ENCODE results near the gene ADGRD1.

DNA sequence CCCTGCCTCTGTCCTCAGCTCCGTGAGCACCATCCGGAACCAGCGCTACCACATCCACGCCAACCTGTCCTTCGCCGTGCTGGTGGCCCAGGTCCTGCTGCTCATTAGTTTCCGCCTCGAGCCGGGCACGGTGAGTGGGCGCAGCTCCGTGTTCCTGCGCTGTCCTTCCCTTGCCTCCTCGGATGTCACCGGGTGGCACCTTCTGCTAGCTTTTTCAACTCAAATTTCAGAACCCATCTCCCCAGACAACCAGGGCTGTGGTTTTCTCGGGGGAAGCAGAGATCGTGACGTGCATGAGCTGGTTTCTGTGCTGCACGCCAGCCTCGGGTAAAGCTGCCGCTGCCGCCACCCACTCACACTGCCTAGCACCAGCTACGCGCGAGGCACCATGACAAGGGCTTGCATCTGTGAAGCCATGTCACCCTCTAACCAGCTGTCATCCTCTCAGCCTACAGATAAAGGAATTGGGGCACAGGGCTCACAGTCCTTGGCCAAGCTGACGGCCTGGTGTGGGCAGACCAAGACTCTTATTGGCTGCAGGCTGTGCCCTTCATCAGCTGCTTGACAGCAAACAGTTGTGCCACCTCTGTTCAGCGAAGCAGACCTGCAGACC lies 152.1 kb downstream of the ADGRD1 start:
- TF ChIP-seq, protein P1, sequence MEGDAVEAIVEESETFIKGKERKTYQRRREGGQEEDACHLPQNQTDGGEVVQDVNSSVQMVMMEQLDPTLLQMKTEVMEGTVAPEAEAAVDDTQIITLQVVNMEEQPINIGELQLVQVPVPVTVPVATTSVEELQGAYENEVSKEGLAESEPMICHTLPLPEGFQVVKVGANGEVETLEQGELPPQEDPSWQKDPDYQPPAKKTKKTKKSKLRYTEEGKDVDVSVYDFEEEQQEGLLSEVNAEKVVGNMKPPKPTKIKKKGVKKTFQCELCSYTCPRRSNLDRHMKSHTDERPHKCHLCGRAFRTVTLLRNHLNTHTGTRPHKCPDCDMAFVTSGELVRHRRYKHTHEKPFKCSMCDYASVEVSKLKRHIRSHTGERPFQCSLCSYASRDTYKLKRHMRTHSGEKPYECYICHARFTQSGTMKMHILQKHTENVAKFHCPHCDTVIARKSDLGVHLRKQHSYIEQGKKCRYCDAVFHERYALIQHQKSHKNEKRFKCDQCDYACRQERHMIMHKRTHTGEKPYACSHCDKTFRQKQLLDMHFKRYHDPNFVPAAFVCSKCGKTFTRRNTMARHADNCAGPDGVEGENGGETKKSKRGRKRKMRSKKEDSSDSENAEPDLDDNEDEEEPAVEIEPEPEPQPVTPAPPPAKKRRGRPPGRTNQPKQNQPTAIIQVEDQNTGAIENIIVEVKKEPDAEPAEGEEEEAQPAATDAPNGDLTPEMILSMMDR (IDR thresholded peaks at IDR 0.05) = no peak
- no peak for TF ChIP-seq POLR2AphosphoS5 (IDR thresholded peaks at IDR 0.05; ENCODE audit: insufficient read depth in 1 of 2, low read depth in 1 of 2)

Data from vagina (tissue), 2 donors.